GM21619 (cell line): Measurements from ENCODE around the gene NCOA6.
A peak's percentile ranks its signal among the peaks of the same experiment; 100 is the strongest.
"Not testable (repeated sequence)": the region's sequence is repeated elsewhere in the genome, so short reads cannot be mapped to it uniquely, and the experiment has no call there.

Experiments used
- ATAC-seq: cut with Tn5 transposase; IDR thresholded peaks from one replicate; pipeline ENCODE4 v1.9.1; 2021; ENCODE audit not compliant: unreplicated experiment

NCOA6 gene

GRCh38 chr20:34720266-34720665, 105.2 kb downstream of the NCOA6 start:
- no peak for ATAC-seq

- peak; percentile 88 for ATAC-seq
Observed at GRCh38 chr20:34719242-34720017, 106.0 kb downstream of the NCOA6 start.

- ATAC-seq = no peak
Observed at GRCh38 chr20:34717230-34718095, 108.0 kb downstream of the NCOA6 start.

GRCh38 chr20:34716921-34717229, 108.6 kb downstream of the NCOA6 start:
- ATAC-seq = no peak

GRCh38 chr20:34715384-34715783, 110.1 kb downstream of the NCOA6 start:
- ATAC-seq = no peak

- ATAC-seq = not testable (repeated sequence)
Observed at GRCh38 chr20:34713944-34714515, 111.4 kb downstream of the NCOA6 start.

GRCh38 chr20:34713194-34713943, 112.1 kb downstream of the NCOA6 start:
- no peak for ATAC-seq

- no peak for ATAC-seq
Observed at GRCh38 chr20:34712525-34713192, 112.8 kb downstream of the NCOA6 start.

- no peak for ATAC-seq
Observed at GRCh38 chr20:34711813-34712430, 113.5 kb downstream of the NCOA6 start.

GRCh38 chr20:34710861-34711574, 114.4 kb downstream of the NCOA6 start:
- no peak for ATAC-seq

- no peak for ATAC-seq
Observed at GRCh38 chr20:34710568-34710839, 114.9 kb downstream of the NCOA6 start.

- peak; percentile 16 for ATAC-seq
Observed at GRCh38 chr20:34709831-34710567, 115.5 kb downstream of the NCOA6 start.

- ATAC-seq = peak; percentile 40
Observed at GRCh38 chr20:34709044-34709830, 116.2 kb downstream of the NCOA6 start.

GRCh38 chr20:34708621-34709043, 116.8 kb downstream of the NCOA6 start:
- peak; percentile 12 for ATAC-seq

- ATAC-seq = no peak
Observed at GRCh38 chr20:34706912-34707784, 118.3 kb downstream of the NCOA6 start.

GRCh38 chr20:34706302-34706875, 119.1 kb downstream of the NCOA6 start:
- no peak for ATAC-seq
